GM19035 (cell line): ENCODE results near the gene CFAP300.

Experiments
- ATAC-seq: cut with Tn5 transposase; IDR thresholded peaks from one replicate; pipeline ENCODE4 v1.9.1; 2021; ENCODE audit not compliant: unreplicated experiment

CFAP300 gene

DNA sequence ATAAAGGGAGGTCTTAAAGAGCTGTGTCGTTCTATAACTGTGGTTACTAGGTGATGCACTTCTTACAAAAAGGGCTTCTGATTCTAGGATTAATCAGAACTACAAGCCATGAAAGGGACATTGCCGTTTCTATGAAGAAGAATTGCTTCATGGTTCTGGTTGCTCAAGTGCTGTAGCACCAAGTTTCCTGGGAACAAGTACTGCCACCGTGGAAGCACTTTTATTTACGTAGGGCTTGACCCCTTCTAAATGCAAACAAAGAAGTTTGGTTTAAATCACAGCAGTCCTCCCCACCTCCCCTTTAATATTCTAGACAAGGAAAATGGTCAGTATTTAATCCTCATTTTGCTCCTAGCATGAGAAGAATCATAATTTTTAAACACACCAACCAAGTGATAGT, 72.8 kb downstream of the CFAP300 start:
- ATAC-seq: no peak

DNA sequence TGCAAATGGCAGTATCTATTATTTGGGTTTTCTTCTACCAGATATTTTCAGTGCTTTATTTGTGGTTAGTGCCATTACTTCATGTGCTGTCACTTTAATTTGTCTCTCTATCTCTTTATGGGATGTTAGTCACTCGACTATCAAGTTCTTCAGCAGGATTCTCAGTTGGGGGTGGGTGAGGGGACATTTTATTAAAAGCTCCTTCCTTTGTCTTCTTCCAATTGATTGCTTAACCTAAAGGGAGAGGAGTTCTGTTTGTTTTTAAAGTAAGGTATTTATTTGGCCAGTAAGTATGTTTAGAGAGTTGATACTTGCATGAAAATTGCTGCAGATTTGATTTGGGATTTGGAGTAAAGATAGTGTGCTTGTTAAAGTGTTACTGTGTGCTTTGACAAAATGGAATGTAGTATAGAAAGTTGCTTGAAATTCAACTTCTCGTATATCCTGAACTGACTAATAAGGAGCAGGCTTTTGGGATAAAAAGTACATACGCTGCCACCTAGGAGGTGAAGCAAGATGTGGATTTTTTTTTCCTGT, 73.3 kb downstream of the CFAP300 start:
- no peak for ATAC-seq

DNA sequence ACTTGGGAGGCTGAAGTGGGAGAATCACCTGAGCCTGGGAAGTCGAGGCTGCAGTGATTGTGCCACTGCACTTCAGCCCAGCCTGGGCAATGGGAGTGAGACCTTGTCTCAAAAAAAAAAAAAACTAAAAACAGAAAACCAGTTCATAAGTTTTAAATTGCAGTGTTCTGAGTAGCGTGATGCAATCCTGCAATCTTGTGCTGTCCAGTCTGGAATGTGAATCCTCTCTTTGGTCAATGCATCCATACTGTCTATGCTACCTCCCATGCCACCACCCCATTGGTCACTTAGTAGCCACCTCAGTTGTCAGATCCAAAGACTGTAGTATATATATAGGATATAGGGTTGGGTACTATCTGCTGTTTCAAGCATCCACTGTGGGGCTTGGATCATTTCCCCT, 74.1 kb downstream of the CFAP300 start:
- ATAC-seq: no peak
